ENCODE results near the gene CCL18.

- TF ChIP-seq JUNB (IDR thresholded peaks at IDR 0.05) (no peak), CHD4 (IDR thresholded peaks at IDR 0.05; ENCODE audit: borderline replicate concordance) (no peak), EHF (CRISPR knock-in tag; IDR thresholded peaks at IDR 0.05) (no peak), CTCF (IDR thresholded peaks at IDR 0.05) (no peak), POLR2A (IDR thresholded peaks at IDR 0.05; ENCODE audit: low read length) (no peak), MAZ (IDR thresholded peaks at IDR 0.05; ENCODE audit: borderline replicate concordance, low read depth, low read length) (no peak), RFX5 (IDR thresholded peaks at IDR 0.05) (no peak), ZSCAN20 (CRISPR knock-in tag; IDR thresholded peaks at IDR 0.05) (no peak), HMGXB4 (CRISPR knock-in tag; IDR thresholded peaks at IDR 0.05; ENCODE audit: borderline replicate concordance) (no peak), GATA3 (IDR thresholded peaks at IDR 0.05; ENCODE audit: borderline replicate concordance) (no peak), CEBPB (IDR thresholded peaks at IDR 0.05) (no peak), CHD2 (IDR thresholded peaks at IDR 0.05; ENCODE audit: low read length, partially characterized antibody) (no peak)
Observed at GRCh38 chr17:36089339-36089865, 25.3 kb downstream of the CCL18 start.
